ENCODE measurements around the gene GSS.
"Not testable (repeated sequence)": the region's sequence is repeated elsewhere in the genome, so short reads cannot be mapped to it uniquely, and the experiment has no call there.

GSS gene

GRCh38 chr20:34943808-34944567 lies 11.6 kb downstream of the GSS start:
- DNase-seq, result no peak

DNA sequence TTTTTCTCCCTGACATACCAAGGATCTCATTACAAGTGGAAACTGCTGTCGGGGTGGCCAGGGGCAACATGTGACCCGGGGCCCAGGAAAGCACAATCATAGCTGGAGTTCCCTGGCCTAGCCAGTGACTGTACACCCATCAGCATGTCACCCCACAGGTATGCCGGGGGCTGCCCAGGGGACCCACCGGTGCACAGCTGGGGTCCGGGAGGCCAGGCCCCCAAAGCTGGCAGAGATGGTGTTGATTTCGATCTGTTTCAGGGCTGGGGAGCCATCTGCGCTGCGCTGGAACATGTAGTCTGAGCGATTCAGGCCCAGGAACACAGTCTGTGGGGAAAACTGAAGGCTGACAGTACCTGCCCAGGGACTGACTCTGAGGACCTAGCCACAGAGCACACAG lies 13.3 kb downstream of the GSS start:
- no peak for DNase-seq

- DNase-seq, result no peak
Measured at GRCh38 chr20:34941226-34941625, 14.4 kb downstream of the GSS start.

- DNase-seq, result no peak
Measured at GRCh38 chr20:34940081-34940481, 15.5 kb downstream of the GSS start.

GRCh38 chr20:34938466-34939163 lies 17.0 kb downstream of the GSS start:
- no peak for DNase-seq

GRCh38 chr20:34931771-34932170 lies 23.8 kb downstream of the GSS start:
- DNase-seq, result no peak

DNA sequence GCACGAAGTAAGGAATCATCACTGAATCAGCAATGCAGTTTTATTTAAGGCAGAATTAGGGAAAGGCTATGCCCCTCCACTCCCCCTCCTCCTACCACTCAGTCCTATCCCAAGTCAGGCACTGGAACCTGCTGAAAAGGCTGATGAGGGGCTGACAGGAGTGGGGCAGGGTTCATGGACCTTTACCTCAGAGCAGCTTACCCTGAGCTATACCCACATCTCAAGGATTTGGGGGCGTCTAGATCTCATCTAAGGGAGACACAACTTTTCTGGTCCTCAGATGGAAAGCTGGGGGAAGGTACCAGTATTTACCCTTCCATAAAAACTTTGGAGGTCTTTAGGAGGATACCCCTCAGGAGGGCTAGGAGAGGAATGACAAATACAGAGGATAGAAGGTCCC lies 27.2 kb downstream of the GSS start:
- no peak for DNase-seq

GRCh38 chr20:34927736-34928135 lies 27.9 kb downstream of the GSS start:
- DNase-seq, result no peak

- no peak for DNase-seq
Measured at GRCh38 chr20:34926581-34926980, 29.0 kb downstream of the GSS start.

DNA sequence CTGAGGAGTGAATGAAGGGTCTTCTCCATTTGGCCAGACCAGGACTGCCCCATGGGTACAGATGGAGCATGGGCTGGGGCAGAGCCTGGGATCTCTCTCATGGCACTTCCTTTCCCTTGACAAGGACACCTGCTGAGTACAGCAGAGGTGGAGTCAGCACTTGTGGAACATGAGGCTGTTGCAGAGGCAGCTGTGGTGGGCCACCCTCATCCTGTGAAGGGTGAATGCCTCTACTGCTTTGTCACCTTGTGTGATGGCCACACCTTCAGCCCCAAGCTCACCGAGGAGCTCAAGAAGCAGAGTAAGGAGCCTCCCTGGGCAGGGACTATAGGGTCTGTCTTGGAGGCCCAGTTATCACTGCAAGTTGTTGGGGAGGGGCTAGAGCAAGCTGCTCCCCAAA lies 29.6 kb downstream of the GSS start:
- no peak for DNase-seq

GRCh38 chr20:34925341-34925740 lies 30.3 kb downstream of the GSS start:
- DNase-seq, result no peak

DNA sequence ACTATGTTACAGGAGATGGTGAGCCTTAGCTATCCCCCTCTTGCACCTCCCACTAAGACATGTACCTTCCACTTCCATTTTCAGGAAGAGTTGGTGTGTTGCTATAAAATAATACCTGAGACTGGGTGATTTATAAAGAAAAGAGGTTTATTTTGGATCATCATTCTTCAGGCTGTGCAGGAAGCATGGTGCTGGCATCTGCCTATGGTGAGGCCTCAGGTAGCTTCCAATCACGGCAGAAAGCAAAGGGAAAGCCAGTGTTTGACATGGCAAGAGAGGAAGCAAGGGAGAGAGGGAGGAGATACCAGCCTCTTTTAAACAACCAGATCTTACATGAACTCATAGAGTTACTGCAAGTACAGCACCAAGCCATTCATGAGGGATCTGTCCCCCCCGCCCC lies 32.2 kb downstream of the GSS start:
- DNase-seq, result no peak

DNA sequence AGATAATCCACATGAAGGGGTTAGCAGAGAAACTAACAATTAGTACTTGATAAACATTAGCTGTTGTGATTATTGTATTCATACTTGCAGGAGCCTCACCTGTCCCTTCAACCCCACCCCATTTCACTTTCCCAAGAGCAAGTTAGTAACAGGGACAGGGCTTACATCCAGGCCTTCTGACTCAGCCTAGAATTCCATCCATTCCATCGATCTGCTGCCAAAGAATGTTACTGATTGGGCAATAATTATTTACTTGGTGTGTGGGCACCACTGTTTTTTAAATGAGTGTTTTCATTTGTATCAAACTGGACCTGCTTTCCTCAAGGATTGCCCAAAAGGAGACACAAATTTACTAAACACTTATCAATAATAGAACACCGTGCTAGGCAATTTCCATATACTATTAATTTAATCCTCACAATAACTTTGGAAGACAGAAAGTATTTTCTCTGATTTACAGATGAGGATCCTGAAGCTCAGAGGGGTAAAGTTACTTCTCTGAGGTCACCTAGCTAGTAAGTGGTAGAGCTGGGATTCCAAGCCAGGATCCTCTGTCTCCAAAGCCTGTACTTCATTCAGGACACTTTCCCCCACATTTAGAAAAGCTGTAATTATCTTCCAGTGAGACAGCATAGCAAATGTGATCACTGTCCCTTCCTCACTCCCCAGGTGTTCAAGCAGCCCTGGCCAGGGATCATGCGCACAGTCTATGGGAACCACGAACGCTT lies 32.8 kb downstream of the GSS start:
- DNase-seq, result no peak

- DNase-seq, result peak; percentile 46
Measured at GRCh38 chr20:34921436-34921835, 34.2 kb downstream of the GSS start.

GRCh38 chr20:34920055-34920454 lies 35.6 kb downstream of the GSS start:
- no peak for DNase-seq

- no peak for DNase-seq
Measured at GRCh38 chr20:34916774-34917354, 38.7 kb downstream of the GSS start.

DNA sequence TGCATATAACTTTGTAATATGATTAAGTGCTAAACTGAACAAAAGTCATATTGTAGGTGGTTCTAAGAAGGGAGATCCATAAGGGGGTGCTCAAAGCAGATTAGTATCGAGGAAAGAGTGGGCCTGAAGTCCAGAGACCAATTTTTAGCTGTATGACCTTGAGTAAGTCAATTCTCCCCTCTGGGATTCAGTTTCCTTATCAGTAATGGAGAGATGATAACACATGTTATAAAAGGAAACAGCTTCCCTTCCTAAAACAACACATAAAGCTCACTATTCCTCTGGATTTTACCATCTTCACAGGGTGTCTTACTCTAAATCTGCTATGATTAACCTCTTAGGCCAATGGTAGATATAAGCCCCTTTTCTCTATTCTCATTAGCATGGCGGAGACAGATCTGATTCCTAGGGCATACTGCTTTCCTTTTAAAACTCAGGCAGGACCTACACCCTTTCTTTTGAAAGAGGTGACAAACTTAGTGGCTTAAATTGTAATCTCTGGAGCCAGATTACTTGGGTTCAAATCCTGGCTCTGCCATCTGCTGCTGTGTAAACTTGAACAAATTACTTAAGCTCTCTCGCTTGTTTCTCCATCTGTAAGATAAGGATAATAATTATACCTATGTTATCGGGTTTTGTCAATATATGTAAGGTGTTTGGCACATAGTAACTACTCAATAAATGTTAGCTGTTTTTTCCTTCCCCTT lies 39.7 kb downstream of the GSS start:
- DNase-seq, result no peak

DNA sequence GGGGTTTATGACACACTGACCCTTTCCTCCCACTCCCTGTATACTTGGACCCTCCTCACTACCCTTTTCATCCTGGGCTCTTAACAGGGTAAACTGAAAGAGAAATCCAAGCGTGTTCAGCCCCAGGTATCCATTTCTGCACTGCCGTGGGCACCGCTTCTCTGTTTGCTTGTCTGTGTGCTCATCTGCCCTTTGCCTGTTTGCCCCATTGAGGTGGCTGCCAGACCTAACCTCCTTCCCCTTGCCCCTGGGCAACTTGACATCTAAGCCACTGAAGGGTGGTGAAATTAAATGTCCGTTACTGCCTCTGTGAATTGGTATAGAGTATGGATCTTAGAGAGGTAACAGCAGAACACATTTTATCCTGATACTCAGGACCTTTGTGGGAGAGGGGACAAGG lies 40.5 kb downstream of the GSS start:
- no peak for DNase-seq

DNA sequence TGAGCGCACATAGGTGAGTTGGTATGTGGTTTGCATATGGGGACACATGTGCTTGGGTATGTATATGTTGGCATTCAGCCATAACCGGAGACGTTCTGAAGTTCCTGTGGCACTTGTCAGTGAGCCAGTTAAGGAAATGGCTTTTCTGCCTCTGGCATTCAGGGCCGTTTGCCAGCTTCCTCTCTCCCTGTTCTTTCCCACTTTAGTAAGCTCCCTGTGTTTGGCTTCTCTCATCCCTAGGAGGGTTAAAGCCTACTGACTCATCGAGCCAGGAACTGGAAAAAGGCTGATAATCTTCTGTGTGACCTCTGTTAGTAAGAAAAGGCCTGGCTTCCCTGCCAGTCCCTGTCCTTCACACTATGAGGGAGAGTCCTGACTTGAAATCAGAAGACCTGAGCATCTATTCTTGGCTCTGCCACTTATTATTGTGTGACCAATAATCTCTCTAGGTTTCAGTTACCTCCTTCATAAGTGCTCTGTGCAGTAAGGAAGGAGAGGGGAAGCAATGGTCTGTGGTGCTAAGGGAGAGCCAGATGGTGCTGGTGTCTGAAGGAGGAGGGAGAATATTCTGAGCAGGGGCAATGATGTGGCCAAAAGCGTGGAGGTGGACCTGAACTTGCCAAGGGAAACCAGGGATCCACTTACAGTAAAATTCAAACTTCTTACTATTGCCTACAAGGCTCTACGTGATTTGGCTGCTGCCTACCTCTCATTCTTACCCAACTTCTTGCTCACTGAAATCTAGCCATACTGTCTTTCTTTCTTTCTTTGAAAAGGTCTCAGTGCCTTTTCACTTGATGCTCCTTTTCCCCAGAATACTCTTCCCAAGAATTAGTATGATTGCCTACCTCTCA lies 47.8 kb downstream of the GSS start:
- peak; percentile 21 for DNase-seq

- DNase-seq, result peak; percentile 10
Measured at GRCh38 chr20:34904202-34904621, 51.4 kb downstream of the GSS start.

- not testable (repeated sequence) for DNase-seq
Measured at GRCh38 chr20:34898731-34899130, 56.9 kb downstream of the GSS start.

DNA sequence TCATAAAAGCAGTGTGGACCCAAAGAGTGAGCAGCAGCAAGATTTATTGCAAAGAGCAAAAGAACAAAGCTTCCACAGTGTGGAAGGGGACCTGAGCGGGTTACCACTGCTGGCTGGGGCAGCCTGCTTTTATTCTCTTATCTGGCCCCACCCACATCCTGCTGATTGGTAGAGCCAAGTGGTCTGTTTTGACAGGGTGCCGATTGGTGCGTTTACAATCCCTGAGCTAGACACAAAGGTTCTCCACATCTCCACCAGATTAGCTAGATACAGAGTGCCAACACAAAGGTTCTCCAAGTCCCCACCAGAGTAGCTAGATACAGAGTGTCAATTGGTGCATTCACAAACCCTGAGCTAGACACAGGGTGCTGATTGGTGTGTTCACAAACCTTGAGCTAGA lies 57.5 kb downstream of the GSS start:
- not testable (repeated sequence) for DNase-seq

Measured in stimulated activated CD8-positive, alpha-beta memory T cell treated with anti-CD3 and anti-CD28 coated beads, Interleukin-4, amount 100 ng/mL, for 48 hours (primary cell).